HEK293T (cell line): ENCODE measurements around the gene HGD.
"Not testable (repeated sequence)": the region's sequence is repeated elsewhere in the genome, so short reads cannot be mapped to it uniquely, and the experiment has no call there.

Source experiments
- CTCF ChIA-PET: fragments of 350-600 bp; formaldehyde crosslinking; extraction: SDS; loops from one replicate; lab custom pipeline; 2021; ENCODE audit warnings: antibody characterized with exemption, inconsistent platforms; lab: Yijun Ruan, JAX
- POLR2A ChIA-PET: fragments of 350-600 bp; formaldehyde crosslinking; extraction: SDS; loops from one replicate; lab custom pipeline; 2020; ENCODE audit warnings: antibody characterized with exemption, inconsistent platforms; lab: Yijun Ruan, JAX
- DNase-seq: peaks from one replicate; pipeline ENCODE4 v3.0.0; 2012; ENCODE audit warnings: mixed read lengths; ENCODE audit errors: extremely low spot score
- ARNT ChIP-seq: fragments of 450-650 bp; IDR thresholded peaks from 2 replicates; pipeline ENCODE4 v1.6.1; 2017; ENCODE audit warnings: mild to moderate bottlenecking
- BHLHE40 ChIP-seq: fragments of 450-650 bp; IDR thresholded peaks from 2 replicates; pipeline ENCODE4 v1.6.1; 2016; ENCODE audit warnings: mild to moderate bottlenecking, moderate library complexity, borderline replicate concordance
- CTBP1 ChIP-seq: fragments of 450-650 bp; IDR thresholded peaks from 2 replicates; pipeline ENCODE4 v1.6.1; 2016; ENCODE audit warnings: borderline replicate concordance
- ELF4 ChIP-seq: fragments of 450-650 bp; IDR thresholded peaks from 2 replicates; pipeline ENCODE4 v1.6.1; 2017; ENCODE audit warnings: antibody characterized with exemption
- FOXA1 ChIP-seq: fragments of 450-650 bp; IDR thresholded peaks from 2 replicates; pipeline ENCODE4 v1.6.1; 2016; ENCODE audit warnings: mild to moderate bottlenecking
- FOXK2 ChIP-seq: fragments of 450-650 bp; IDR thresholded peaks from 2 replicates; pipeline ENCODE4 v1.6.1; 2016; ENCODE audit warnings: mild to moderate bottlenecking
- FOXM1 ChIP-seq: fragments of 450-650 bp; IDR thresholded peaks from 2 replicates; pipeline ENCODE4 v1.6.1; 2017; ENCODE audit warnings: mild to moderate bottlenecking, borderline replicate concordance
- HDGF ChIP-seq: fragments of 450-650 bp; IDR thresholded peaks from 2 replicates; pipeline ENCODE4 v1.6.1; 2017; ENCODE audit warnings: antibody characterized with exemption, borderline replicate concordance
- L3MBTL2 ChIP-seq: fragments of 450-650 bp; conservative IDR thresholded peaks from 2 replicates; pipeline ENCODE4 v1.6.1; 2016; ENCODE audit warnings: mild to moderate bottlenecking
- LEF1 ChIP-seq: fragments of 450-650 bp; IDR thresholded peaks from 2 replicates; pipeline ENCODE4 v1.6.1; 2017; ENCODE audit warnings: mild to moderate bottlenecking, borderline replicate concordance
- NFRKB ChIP-seq: fragments of 450-650 bp; IDR thresholded peaks from 2 replicates; pipeline ENCODE4 v1.6.1; 2016; ENCODE audit warnings: mild to moderate bottlenecking, moderate library complexity
- PKNOX1 ChIP-seq: fragments of 450-650 bp; IDR thresholded peaks from 2 replicates; pipeline ENCODE4 v1.6.1; 2016
- SP1 ChIP-seq: fragments of 450-650 bp; IDR thresholded peaks from 2 replicates; pipeline ENCODE4 v1.6.1; 2017
- SUZ12 ChIP-seq: fragments of 450-650 bp; IDR thresholded peaks from 2 replicates; pipeline ENCODE4 v1.6.1; 2016; ENCODE audit warnings: mild to moderate bottlenecking
- TARDBP ChIP-seq: fragments of 450-650 bp; IDR thresholded peaks from 2 replicates; pipeline ENCODE4 v1.6.1; 2016
- ZNF384 ChIP-seq: fragments of 450-650 bp; IDR thresholded peaks from 2 replicates; pipeline ENCODE4 v1.6.1; 2016

The HGD gene

GRCh38 chr3:120683671-120684301 is 1.7 kb upstream of the HGD start:
- POLR2A ChIA-PET: no interaction called here
- TF ChIP-seq BHLHE40 (no peak), NFRKB (no peak), FOXK2 (no peak), TARDBP (no peak), SUZ12 (no peak), ARNT (no peak), ZNF384 (no peak), HDGF (no peak), FOXM1 (no peak), FOXA1 (no peak), ELF4 (no peak)
- DNase-seq: no peak
- CTCF ChIA-PET: no interaction called here

DNA sequence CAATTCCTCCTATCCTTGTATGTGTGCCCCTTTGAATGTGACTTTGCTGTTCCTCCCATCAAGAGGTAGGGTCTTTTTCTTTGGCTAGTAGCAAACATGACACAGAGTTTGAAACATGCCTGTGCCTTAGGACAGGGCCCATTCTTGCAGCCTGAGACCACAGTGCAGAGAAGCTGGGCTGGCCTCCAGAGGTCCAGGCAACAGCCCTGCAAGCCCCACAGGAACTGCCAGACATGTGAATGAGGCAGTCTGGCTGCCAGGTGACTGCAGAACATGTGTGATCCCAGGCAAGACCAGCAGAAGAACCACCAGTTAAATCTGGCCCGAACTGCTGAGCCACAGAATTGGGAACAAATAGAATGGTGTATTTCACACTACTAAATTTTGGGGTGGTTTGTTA is 1.2 kb upstream of the HGD start:
- CTCF ChIA-PET: no interaction called here
- POLR2A ChIA-PET: no interaction called here
- DNase-seq: no peak
- TF ChIP-seq HDGF (no peak), LEF1 (no peak), CTBP1 (no peak), TARDBP (no peak), NFRKB (no peak), SP1 (no peak), ARNT (no peak), ZNF384 (no peak), FOXK2 (no peak), ELF4 (no peak), FOXM1 (no peak), SUZ12 (no peak), BHLHE40 (no peak), L3MBTL2 (no peak)

DNA sequence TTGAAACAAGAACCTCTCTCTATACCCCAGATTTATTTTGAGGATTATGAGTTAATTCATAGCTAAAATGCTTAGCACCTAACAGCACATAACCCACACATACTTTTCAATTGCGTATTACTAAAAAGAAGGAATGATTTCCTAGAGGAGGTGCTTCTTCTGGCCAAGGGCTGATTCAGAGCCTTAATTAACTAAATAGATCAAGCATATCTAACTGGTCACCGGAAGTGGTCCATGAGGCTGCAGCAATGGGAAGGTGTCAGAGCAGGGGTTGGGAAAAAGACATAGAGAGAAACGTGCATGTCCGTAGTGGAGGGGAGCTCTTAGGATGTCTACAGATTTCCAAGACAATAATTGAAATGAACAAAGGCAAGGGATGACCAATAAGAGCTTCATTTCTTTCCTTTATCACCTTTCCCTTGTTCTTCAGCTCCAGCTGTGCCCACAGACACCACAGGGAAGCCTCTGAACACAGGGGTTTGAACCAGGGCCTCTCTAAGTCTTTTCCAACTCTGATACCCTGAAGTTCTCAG is 467 bp downstream of the HGD start:
- TF ChIP-seq TARDBP (no peak), FOXM1 (no peak)
- no peak for DNase-seq
- POLR2A ChIA-PET: no interaction called here
- CTCF ChIA-PET: no interaction called here

DNA sequence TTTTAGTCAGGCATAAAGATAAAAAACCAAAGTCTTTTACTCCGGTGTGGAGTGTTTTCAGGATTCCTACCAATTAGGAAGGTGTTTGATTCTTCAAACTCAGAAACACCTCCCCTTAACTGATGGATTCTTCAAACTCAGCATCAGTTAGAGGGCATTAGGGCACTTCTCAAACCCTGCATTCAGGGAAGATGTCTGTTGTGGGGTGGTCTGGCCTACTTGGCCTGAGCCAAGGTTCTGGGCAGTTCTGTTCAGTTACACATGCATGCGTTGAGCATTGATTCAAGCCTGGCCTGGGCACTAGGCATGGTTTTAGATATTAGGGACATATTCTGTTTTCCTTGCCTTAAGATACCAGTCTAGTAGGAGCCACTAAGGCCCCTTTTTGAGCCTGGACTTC is 1.0 kb downstream of the HGD start:
- POLR2A ChIA-PET: no interaction called here
- no peak for DNase-seq
- CTCF ChIA-PET: no interaction called here
- TF ChIP-seq BHLHE40 (no peak), FOXA1 (no peak), L3MBTL2 (no peak), PKNOX1 (no peak), HDGF (no peak), SUZ12 (no peak), CTBP1 (no peak), FOXM1 (no peak), ARNT (no peak), SP1 (no peak), LEF1 (no peak), FOXK2 (no peak), ELF4 (no peak), ZNF384 (no peak)

GRCh38 chr3:120680193-120680894 is 1.7 kb downstream of the HGD start:
- TF ChIP-seq ARNT: no peak
- TF ChIP-seq LEF1: no peak
- TF ChIP-seq ELF4: no peak
- TF ChIP-seq FOXK2: no peak
- TF ChIP-seq BHLHE40: no peak
- no peak for TF ChIP-seq HDGF
- TF ChIP-seq PKNOX1: no peak
- no peak for TF ChIP-seq L3MBTL2
- TF ChIP-seq SUZ12: no peak
- TF ChIP-seq NFRKB: no peak
- TF ChIP-seq ZNF384: no peak
- no peak for TF ChIP-seq TARDBP
- no peak for TF ChIP-seq FOXA1
- TF ChIP-seq SP1: no peak
- DNase-seq: no peak
- ChIA-PET CTCF (no interaction called here), POLR2A (no interaction called here)

GRCh38 chr3:120678984-120679383 is 3.1 kb downstream of the HGD start:
- CTCF ChIA-PET: interaction anchor here (0.7 kb wide), 1 partner anchor 116 kb away, joined by 4 read pairs; no protein-coding TSS in a partner anchor
- POLR2A ChIA-PET: no interaction called here
- TF ChIP-seq ELF4: no peak
- no peak for TF ChIP-seq SUZ12
- no peak for TF ChIP-seq TARDBP
- no peak for DNase-seq

DNA sequence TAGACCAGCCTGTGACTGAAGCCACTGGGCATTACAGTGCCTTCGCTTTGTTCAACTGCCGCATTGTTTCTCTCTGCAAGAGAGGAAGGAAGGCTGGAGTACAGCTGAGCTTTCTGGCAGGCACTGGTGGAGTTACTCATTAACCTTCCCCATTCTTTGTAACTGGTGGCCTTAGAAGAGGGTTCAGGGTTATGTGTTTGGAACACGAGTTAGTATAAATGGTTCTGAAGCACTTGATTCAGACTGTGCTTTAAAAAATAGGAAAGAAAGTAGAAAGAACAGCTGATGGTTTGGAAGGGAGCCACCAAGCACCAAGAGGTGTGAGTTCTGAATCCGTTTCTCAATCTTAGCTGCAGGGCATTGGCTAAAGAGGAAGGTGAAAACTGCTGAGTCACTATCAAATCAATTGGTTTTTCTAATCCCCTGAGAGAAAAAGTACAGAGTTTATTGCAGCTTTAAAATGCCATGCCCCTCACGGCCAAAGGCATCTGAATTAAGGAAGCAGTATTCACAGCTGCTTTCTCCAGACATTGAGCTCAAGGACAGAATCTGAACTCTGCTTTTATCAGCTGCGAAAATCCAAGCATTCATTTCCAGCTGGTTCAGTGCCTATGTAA is 3.6 kb downstream of the HGD start:
- TF ChIP-seq CTBP1 (no peak), ZNF384 (no peak), TARDBP (no peak), FOXA1 (no peak), BHLHE40 (no peak), L3MBTL2 (no peak), NFRKB (no peak), HDGF (no peak), FOXK2 (no peak), ARNT (no peak)
- ChIA-PET CTCF (interaction anchor here (0.7 kb wide), 1 partner anchor 115 kb away, joined by 4 read pairs; no protein-coding TSS in a partner anchor), POLR2A (no interaction called here)
- DNase-seq: peak; percentile 8

DNA sequence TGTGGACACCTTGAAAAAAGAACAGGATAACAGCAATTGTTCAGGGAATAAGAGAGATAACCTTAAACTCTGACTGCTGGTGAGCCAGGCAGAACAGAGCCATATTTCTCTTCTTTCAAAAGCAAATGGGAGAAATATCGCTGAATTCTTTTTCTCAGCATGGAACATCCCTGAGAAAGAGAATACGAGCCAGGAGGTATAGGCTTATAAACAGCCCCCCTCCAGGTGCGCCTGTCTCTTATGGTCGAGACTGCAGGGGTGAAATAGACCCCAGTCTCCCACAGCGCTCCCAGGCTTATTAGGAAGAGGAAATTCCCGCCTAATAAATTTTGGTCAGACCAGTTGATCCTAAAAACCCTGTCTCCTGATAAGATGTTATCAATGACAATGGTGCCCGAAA is 4.8 kb downstream of the HGD start:
- POLR2A ChIA-PET, CTCF ChIA-PET, DNase-seq: not testable (repeated sequence)
